Measurements from ENCODE around the gene BRD7. TPM values are rescaled to one million over a fixed set of nuclear protein-coding genes. Genes with fewer than 3 reads are reported as not detected.

The BRD7 gene
- total RNA-seq (10 to 100 TPM; 47.4 to 69.7 (median 59.1) TPM), polyA plus RNA-seq (10 to 100 TPM; 39.2 to 50.5 (median 47.2) TPM)
- long read RNA-seq, donor 1, full-length matches to known transcripts, result 5 of 5 reads
- long read RNA-seq, donor 1, partial matches to known transcripts, result 0 of 5 reads
- long read RNA-seq, donor 1, other reads (novel, unspliced or antisense), result 0 of 5 reads
- long read RNA-seq, donor 2, full-length matches to known transcripts, result 6 of 20 reads
- long read RNA-seq, donor 2, partial matches to known transcripts, result 14 of 20 reads
- long read RNA-seq, donor 2, other reads (novel, unspliced or antisense), result 0 of 20 reads

DNA sequence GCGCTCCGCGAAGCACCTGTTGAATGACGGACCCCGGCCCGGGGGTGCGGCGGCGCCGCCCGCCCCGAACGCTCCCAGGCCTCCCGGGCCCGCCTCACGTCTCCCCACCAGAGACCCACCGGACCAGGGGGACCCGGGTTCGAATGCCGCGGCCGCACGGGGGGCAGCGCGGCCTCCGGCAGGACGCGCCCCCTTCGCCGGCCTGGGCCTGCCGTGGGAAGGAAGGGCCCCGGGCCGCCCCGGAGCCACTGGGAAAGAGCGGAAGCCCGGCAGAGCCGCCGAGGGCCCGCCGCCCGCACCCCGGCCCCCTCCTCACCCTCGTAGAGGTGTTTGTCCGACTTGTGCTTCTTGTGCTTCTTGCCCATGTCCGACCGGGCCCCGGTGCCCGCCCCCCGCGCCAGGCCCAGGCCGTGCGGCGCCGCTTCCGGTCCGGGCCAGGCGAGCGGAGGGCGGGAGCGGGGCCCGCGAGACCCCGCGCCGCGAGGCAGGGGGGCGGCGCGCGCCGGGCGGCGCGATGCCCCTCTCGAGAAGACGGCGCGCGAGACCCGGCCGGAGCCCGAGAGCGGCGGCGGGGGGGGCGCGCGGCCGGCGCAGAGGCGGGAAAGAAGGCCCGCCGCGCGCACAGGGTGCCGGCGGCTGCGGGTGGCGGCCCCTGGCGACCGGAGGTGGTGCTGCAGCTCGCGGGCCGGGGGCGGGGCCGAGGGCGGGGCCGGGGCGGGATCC lies at the start of gene BRD7:
TSS of gene BRD7 (minus strand) at position 579 of the 723 bp plus-strand sequence. CDS start at position 365, 214 bp downstream.
- Histone ChIP-seq H3K4me3 (peak within 1 kb of the TSS; percentile 86 to 100 (median 96)), H3K4me1 (peaks cover 25 to 57% (median 42%) of the 10 kb centered on the region in 6 donors), H3K36me3 (peaks cover 0 to 24% (median 2%) of the 10 kb centered on the region in 6 donors), H3K9me3 (no peaks in the 10 kb centered on the region), H3K27ac (peak within 1 kb of the TSS; percentile 60 to 89 (median 78)), H3K27me3 (replicated peaks in 1 of 7) (no peaks in the 10 kb centered on the region)
- DNase-seq, result peak; percentile 92
- intact Hi-C loops (cut with DNase I; ENCODE audit: low total_unique reads), result loop anchor here (10.0 kb wide), 2 partner anchors 296 to 436 kb away; no protein-coding TSS in a partner anchor
- 1 to 2% (median 1%) methylated on average over 28 to 109 of the region's 109 CpGs for WGBS, 5 donors
- peak in 7 of 11 experiments; percentile 49 to 88 (median 69) for TF ChIP-seq CTCF (IDR thresholded peaks at IDR 0.05 in 8 of 11, conservative IDR thresholded peaks at IDR 0.05 in 3 of 11)
- TF ChIP-seq POLR2AphosphoS5 (IDR thresholded peaks at IDR 0.05), result peak in 2 of 3 donors; percentile 7 to 22
- no peak for TF ChIP-seq POLR2A (IDR thresholded peaks at IDR 0.05)

DNA sequence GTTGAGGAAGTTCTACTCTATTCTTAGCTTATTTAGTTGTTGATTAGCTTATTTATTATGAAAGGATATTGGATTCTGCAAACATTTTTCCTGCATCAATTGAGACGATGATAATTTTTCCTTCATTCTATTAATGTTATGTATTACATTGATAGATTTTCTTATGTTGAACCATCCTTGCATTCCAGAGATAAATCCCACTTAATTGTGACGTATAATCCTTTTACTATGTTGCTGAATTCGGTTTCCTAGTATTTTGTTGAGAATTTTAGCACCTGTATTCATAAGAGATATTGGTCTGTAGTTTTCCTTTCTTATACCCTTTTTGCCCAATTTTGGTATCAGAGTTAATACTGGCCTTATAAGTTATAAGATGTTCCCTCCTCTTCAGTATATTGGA lies 47.6 kb upstream of the BRD7 start:
- H3K4me1 ChIP-seq, result no peaks in the 10 kb centered on the region
- no peaks in the 10 kb centered on the region for H3K36me3 ChIP-seq
- intact Hi-C loops (cut with DNase I; ENCODE audit: low total_unique reads), result no loop called here
- no peak for DNase-seq
- 65 to 79% (median 73%) methylated on average over 3 of the region's 3 CpGs for WGBS, 5 donors
- peaks cover 12 to 70% (median 52%) of the 10 kb centered on the region in 8 donors for H3K9me3 ChIP-seq
- TF ChIP-seq POLR2A (IDR thresholded peaks at IDR 0.05), result no peak
- no peak for TF ChIP-seq CTCF (IDR thresholded peaks at IDR 0.05 in 8 of 11, conservative IDR thresholded peaks at IDR 0.05 in 3 of 11)
- no peak for TF ChIP-seq POLR2AphosphoS5 (IDR thresholded peaks at IDR 0.05)
- H3K4me3 ChIP-seq, result no peak overlapping the region
- H3K27me3 ChIP-seq (replicated peaks in 1 of 7), result peaks cover 0 to 5% (median 0%) of the 10 kb centered on the region in 7 donors
- no peak overlapping the region for H3K27ac ChIP-seq

DNA sequence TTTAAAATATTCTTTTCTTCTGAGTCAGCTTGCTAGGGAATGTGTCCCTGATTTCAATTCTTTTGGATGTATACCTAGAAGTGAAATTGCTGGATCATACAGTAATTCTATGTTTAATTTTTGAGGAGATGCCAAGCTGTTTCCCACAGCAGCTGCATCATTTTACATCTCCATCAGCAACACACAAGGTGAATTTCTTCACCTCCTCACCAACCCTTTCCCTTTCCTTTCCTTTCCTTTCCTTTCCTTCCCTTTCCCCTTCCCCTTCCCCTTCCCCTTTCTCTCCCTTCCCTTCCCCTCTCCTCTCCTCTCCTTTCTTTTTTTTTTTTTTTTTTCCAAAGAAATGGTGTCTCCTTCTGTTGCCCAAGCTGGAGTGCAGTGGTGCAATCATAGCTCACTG lies 45.4 kb upstream of the BRD7 start:
- DNase-seq, result no peak
- Histone ChIP-seq H3K36me3 (no peaks in the 10 kb centered on the region), H3K4me3 (no peak overlapping the region), H3K9me3 (peaks cover 11 to 50% (median 38%) of the 10 kb centered on the region in 8 donors), H3K27ac (no peak overlapping the region), H3K4me1 (no peaks in the 10 kb centered on the region), H3K27me3 (replicated peaks in 1 of 7) (no peaks in the 10 kb centered on the region)
- TF ChIP-seq POLR2A (IDR thresholded peaks at IDR 0.05), result no peak
- TF ChIP-seq POLR2AphosphoS5 (IDR thresholded peaks at IDR 0.05), result no peak
- no peak for TF ChIP-seq CTCF (IDR thresholded peaks at IDR 0.05 in 8 of 11, conservative IDR thresholded peaks at IDR 0.05 in 3 of 11)
- intact Hi-C loops (cut with DNase I; ENCODE audit: low total_unique reads), result no loop called here

DNA sequence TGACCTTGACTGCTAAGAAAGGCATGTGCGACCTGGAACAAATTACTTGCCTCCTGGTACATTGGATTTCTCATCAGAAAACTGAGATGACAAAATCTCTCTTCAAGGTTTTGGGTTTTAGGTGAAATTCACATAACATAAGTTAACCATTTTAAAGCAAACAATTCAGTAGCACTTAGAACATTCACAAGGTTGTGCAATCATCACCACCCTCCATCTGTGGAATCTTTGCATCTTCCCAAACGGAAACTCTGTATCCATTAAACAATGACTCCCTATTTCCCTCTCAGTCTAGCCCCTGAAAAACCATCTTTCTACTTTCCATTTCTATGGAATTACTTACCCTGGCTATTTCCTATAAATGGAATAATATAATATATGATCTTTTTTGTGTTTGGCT lies 42.2 kb upstream of the BRD7 start:
- TF ChIP-seq CTCF (IDR thresholded peaks at IDR 0.05 in 8 of 11, conservative IDR thresholded peaks at IDR 0.05 in 3 of 11) (no peak), POLR2A (IDR thresholded peaks at IDR 0.05) (no peak), POLR2AphosphoS5 (IDR thresholded peaks at IDR 0.05) (no peak)
- no peak for DNase-seq
- no peaks in the 10 kb centered on the region for H3K27me3 ChIP-seq (replicated peaks in 1 of 7)
- no peaks in the 10 kb centered on the region for H3K4me1 ChIP-seq
- no peak overlapping the region for H3K27ac ChIP-seq
- H3K4me3 ChIP-seq, result no peak overlapping the region
- peaks cover 0 to 18% (median 9%) of the 10 kb centered on the region in 8 donors for H3K9me3 ChIP-seq
- no peaks in the 10 kb centered on the region for H3K36me3 ChIP-seq
- 89 to 96% (median 93%) methylated on average over 2 of the region's 2 CpGs for WGBS, 5 donors
- intact Hi-C loops (cut with DNase I; ENCODE audit: low total_unique reads), result no loop called here
